ENCODE measurements around the gene ARHGAP10.

DNA sequence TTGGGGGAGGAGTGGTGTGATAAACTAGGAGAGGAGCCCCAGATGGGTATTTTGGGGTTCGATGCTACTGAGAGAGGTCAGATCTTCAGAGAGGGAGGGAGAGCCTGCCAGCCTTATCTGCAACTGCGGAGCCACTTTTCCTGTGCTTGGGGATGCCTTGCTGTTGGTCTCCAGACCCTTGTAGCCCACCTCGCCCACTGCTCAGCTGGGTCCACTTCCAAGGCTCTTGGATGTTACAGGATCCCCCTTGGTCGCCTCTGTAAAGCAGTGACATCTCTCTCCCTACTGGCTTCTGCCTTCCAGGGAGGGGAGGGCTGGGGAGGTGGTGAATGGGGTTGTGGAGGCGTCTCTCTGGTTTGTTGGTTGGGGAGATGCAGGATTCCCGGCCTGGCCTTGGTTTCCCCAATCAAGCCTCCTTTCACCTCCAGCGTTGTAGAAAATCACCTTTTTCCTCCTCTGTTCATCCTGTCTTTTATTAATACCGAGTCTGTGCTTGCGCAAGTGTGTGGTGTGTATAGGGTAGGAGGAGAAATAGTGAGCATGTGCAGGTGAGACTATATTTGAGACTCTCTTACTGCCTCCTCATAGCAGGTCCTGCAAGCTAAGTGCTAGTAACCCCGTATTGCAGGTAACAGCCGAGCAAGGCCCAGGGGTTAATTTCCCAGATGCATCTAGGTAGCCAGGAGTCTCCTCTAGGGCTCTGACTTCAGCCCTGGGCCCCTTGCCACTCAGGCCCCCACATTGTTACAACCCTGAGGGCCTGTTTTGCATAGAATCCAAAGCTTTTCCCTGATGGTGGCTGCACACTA, 337.4 kb downstream of the ARHGAP10 start:
- TF ChIP-seq TAF1 (IDR thresholded peaks at IDR 0.05; ENCODE audit: low read depth, low read length) (no peak), POU2F2 (IDR thresholded peaks at IDR 0.05; ENCODE audit: low read depth, low read length) (no peak), POLR2A (IDR thresholded peaks at IDR 0.05; ENCODE audit: low read depth, low read length) (no peak)
